Muscle of arm (tissue), 12 donors: ENCODE data around the gene PPP1R11. TPM values are rescaled to one million over a fixed set of nuclear protein-coding genes. Genes with fewer than 3 reads are reported as not detected.
"Not testable (repeated sequence)": the region's sequence is repeated elsewhere in the genome, so short reads cannot be mapped to it uniquely, and the experiment has no call there.

Source experiments
- DNase-seq: peaks from one replicate; pipeline ENCODE4 v3.0.0-alpha.2; 2013
- polyA plus RNA-seq, 12 donors: library from polyadenylated mRNA; unstranded; fragments of 120-200 nt; gene quantifications; one replicate each; pipeline ENCODE4 v1.2.1, GENCODE V29; 2013; ENCODE audit not compliant: insufficient read length in 12 of 12

Gene PPP1R11
- polyA plus RNA-seq, 12 donors: 30.6 to 69.3 (median 37.6) TPM; not detected in 1

DNA sequence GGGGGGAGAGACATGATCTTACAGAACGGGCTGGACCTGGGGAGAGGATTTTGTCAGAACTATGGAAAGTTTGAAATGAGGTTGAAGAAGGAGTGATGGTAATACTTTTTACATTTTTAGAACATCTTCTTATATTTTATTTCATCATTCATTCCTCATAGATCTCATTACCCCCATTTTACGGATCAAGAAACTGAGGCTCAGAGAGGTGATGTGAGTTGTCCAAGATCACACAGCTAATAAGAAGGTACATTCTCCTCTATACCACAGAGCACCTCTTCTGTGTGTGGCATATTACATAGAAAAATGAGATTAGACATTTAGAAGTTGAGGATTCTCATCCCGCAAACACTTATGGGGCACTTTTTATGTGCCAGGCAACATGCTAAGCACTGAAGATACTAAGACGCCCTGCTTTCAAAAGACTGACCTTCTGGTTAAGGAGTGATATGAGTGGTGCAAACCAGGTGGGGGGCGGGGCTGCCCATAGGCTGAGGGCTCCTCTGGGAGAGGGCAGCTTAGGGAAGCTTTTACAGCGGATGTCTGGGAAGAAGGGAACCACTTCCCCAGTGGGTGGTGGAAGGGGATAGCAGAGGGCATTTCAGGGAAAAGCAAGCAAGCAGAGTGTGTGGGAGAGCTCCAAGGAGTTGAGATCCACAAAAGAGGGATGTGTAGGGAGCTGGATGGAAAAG is 26.0 kb downstream of the PPP1R11 start:
- no peak for DNase-seq

- no peak for DNase-seq
These were observed 27.1 kb downstream of the PPP1R11 start for GRCh38 chr6:30093951-30094661.

- DNase-seq: no peak
These were observed 29.8 kb downstream of the PPP1R11 start for GRCh38 chr6:30096829-30097228.

GRCh38 chr6:30097902-30098768 is 31.1 kb downstream of the PPP1R11 start:
- DNase-seq: no peak

- DNase-seq: no peak
These were observed 33.2 kb downstream of the PPP1R11 start for GRCh38 chr6:30100154-30100553.

DNA sequence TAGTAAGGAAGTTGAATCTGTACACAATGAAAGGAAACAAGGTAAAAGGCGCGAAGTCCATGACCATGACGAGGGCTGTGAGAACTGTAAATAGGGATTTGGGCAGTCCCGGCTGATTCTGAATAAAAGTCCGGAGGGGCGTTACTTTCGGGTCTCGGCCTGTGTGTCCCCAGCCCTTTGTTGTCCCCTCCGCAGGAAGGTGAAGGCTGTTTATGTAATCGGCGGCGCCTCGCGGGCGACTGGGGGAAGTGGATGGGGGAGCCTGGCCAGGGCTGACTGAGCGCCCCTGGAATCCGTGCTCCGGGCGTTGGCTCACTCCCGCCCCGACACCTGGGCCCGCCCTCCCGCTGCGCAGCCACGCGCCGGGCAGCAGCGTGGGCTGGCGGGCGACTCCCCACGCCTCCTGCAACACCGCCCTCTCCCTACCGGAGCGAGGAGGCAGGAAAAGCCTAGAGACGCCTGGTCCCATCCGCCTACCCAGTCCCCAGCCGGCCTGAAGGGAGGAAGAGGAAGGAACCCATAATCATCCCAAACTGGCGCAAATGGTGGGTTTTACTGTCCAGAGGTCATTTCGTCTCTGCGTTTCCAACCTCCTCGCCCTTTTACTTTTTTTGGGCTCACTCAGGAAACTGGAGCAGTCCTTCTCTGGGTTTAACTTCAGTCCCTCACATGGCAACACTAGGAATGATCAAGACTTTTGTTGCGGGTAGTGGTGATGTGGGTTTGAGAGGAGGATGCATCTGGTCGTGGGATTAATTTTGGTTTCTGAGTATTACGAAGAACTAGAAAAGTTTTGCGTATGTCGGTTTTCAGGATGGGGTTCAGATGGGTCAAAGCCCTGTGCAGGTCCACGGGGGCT is 33.8 kb downstream of the PPP1R11 start:
- no peak for DNase-seq

DNA sequence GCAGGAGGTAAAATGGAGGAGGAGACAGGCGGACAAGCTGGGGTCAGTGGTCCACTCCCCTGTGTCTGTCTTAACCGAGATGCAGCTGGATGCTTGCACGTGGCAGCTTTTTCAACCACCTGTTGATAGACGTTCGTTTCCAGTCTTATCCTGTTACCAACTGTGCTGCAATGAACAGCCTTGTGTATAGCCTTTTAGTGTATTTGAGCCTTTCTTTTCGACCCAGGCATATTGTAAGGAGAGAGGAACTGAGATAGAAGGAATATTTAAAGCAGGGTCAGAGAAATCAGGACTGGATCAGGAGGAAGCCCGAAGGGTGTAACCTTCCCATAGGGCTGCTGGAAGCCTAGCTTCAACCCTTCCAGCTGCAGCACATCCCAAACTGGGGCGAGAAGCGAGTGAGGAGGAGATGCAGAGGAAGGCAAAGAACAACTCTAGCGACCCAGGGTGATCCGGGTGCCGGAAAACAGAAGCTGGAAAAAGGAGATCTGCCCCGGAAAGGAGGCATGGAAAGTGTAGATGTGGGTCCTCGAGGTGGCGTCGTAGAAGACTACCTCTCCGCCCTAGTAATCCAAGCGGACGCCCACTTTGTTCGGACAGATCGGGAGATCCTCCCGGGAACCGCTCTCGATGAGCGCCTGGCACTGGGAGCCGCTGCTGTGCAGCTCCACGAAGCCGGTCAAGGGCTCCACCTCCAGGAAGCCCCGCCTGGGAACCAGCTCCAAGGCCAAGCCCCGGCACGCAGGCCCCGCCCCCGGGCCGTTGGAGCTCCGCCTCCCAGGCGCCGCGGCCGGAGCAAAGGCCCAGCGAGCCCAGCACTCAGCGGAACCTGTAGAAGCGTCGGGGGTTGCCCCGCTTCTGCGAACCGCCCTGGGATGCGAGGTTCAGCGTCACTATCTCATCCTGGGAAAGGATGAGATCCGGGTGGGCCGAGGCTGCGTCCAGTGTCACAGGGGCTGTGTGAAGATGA is 34.7 kb downstream of the PPP1R11 start:
- DNase-seq: peak; percentile 77

DNA sequence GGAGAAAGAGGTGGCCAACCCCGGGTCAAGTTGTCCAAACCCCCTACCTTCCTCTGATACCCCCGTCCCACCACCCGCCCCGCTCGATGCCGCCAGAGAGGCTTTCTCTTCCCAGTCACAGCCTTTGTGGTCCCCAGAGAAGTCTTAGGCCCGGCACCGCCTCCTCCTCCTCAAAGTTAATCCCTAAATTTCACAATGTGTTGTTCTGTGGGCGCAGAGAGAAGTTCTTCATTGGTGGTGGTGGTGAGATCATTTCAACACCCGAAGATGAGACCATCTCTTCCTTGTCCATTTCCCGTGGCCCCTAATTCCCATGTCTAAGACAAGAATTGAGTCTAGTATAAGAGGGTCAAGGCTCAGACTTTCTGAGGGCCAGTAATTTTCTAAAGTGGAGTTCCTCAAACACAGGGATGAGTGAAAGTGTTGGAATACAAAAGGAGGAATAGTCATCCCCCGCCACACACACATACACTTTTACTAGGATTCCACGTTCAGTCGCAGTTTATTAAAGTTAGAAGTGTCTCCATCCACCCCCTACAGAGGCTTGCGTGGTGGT is 35.5 kb downstream of the PPP1R11 start:
- no peak for DNase-seq

- DNase-seq: peak; percentile 84
These were observed 36.2 kb downstream of the PPP1R11 start for GRCh38 chr6:30102970-30103871.

DNA sequence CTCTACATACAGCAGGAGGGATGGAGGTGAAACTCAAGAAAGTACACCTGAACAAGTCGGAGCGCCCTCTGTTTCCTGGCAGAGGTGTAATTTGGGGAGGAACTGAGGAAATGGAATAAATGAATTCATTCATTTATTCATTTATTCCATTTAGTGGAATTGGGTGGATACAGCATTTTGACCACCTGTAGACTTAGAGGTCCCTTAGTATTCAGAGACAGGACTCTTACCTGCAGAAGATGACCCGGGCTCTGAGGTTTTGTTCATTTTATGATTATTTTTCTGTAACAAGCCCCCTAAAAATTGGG is 36.8 kb downstream of the PPP1R11 start:
- no peak for DNase-seq

DNA sequence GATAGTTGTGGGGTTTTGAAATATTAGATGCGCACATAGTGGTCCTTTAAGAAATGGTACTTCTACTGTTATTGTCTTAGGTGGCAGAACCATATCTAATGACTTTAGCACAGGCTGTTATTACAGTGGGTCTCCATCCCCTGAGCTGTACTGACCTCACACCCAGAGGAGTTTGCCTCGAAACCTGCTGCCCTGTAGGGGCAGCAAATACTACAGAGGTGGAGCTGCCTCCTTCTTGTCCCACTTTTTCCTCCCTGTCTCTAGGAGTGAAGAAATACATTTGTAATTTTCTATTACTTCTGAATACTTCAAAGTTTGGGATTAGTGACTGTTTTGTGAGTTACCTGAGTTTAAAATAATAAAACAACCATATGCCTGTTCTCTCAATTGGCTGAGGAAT is 37.7 kb downstream of the PPP1R11 start:
- DNase-seq: no peak

- DNase-seq: no peak
These were observed 44.4 kb downstream of the PPP1R11 start for GRCh38 chr6:30111266-30111856.

DNA sequence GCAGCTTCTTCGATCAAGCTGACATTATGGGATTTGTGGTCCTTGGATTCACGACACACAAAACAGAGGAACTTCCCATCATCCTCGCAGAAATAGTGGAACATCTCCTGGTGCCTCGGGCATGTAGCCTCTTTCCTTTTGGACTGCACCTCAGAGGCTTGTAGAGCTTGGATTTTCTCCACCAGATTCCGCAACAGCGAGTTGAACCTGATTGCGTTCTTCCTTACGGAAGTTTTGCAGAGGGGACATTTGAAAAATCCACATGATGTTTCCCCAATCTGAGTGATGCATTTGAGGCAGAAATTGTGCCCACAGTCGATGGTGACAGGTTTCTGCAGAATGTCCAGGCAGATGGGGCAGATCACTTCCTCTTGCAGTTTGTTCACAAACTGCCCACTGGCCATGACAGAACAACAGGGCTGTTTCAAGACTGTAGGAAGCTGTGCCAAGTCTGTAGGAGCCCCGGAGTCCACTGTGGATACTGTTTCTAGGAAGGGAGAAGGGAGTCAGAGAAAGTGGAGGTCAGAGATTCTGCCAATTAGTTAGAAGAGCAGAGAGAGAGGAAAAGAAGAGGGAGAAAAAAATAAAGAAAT is 45.5 kb downstream of the PPP1R11 start:
- DNase-seq: no peak

DNA sequence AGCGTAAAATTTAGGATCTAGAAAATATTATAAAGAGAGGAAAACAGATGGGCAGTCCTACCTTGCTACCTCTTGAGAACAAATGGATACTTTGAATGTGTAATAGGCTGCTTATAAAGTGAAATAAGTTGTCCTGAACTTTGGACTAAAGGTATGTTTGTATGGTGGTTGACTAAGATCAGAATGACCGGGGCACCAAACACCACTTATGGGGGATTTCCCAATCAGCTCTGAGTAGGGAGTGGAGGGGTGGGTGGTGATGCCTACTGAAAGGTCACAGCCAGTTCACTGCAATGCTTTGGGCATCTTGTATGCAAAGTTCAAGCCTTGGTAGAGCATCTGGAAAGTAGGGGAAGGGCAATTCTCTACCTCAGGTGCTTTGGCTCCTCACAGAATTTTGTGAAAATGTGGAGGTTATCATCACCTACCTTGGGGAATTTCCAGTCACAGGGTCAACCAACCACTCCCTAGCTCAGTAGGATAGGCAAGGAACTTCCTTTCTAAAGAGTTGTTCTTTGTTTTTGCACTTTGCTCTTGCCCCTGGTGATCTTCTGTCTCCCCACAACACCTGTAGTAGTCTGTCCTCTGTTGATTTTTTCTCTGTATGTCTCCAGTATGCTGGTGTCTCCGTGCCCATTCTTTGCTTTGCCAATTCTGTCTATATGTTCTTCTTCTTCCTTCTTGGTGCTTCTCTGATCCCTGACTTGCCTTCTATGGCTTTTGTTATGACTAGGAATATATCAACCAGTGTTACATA is 46.2 kb downstream of the PPP1R11 start, which contains the start of gene TRIM31:
Gene TRIM31 (minus strand): TSS at position 88 of the 757 bp plus-strand sequence. CDS start 285 bp downstream, outside the sequence.
- DNase-seq: no peak

DNA sequence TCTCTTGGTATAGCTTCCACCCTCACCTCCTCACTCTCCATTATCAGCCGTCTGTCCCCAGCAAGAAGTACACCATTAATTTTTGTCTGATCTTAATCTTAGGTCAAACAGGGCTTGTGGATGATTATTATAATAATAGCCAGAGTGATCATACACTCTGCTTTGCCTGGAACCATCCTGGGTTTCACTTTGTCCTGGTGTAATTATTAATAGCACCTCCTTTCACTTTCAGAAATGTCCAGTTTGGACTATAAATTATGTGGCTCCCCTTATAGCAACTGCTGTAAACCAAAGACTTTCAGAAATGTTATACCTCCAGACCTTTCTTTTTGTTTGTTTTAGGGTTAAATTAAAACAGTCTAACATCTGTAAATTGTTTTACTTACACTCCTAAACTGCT is 46.8 kb downstream of the PPP1R11 start:
- no peak for DNase-seq

DNA sequence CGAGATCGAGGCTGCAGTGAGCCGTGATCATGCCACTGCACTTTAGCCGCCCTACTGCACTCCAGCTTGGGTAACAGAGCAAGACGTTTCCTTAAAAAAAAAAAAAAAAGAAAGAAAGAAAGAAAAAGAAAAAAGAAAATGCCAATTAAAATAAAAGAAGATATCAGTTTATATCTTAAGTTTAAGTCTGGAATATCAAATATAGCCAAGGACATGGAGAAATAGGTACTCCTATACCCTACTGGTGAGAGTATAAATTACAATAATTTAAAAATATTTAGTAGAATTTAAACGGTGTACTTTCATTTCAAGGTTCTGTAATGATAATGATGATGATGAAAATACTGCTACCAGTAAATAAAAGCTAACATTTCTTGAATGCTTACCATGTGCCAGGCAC is 49.7 kb downstream of the PPP1R11 start:
- no peak for DNase-seq

- DNase-seq: not testable (repeated sequence)
These were observed 51.7 kb downstream of the PPP1R11 start for GRCh38 chr6:30118691-30119090.
